Measurements from ENCODE around the gene UQCR11.

Gene UQCR11

DNA sequence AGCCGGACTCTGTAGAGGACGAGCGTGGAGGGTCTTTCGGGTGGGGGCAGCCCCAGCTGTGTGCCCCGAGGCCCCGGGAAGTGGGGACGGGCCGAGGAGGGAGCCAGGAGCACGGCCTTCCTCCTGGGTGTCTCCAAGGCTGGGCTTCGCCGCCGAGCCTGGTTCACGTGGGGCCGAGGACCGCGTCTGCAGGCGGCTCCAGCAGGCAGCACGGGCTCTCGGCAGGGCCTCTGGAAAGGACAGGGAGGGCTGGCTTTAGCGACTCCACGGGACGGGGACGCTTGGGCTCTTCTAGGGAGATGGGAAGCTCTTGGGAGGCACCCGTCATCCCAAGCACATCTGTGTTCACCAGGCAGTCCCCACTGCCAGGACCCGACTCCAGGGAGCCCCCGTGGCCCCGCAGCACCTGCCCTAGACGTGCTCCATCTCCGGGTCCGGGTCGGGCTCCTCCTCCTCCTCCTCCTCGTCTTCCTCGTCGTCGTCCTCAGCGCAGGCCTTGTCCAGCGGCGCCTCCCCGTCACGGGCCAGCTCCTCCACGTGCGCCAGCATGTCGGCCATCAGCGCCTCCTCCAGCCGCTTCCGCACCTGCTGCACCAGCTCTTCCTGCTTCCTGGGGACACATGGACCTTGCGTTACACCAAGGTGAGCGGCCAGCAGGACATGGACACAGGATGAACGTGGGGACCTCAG is 27.2 kb downstream of the UQCR11 start:
- TF ChIP-seq, protein P1, sequence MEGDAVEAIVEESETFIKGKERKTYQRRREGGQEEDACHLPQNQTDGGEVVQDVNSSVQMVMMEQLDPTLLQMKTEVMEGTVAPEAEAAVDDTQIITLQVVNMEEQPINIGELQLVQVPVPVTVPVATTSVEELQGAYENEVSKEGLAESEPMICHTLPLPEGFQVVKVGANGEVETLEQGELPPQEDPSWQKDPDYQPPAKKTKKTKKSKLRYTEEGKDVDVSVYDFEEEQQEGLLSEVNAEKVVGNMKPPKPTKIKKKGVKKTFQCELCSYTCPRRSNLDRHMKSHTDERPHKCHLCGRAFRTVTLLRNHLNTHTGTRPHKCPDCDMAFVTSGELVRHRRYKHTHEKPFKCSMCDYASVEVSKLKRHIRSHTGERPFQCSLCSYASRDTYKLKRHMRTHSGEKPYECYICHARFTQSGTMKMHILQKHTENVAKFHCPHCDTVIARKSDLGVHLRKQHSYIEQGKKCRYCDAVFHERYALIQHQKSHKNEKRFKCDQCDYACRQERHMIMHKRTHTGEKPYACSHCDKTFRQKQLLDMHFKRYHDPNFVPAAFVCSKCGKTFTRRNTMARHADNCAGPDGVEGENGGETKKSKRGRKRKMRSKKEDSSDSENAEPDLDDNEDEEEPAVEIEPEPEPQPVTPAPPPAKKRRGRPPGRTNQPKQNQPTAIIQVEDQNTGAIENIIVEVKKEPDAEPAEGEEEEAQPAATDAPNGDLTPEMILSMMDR (IDR thresholded peaks at IDR 0.05; ENCODE audit: unreplicated experiment in 3 of 3): no peak
- Mint-ChIP-seq H3K27ac (no peak overlapping the region), H3K4me3 (no peak overlapping the region), H3K4me1 (no peaks in the 10 kb centered on the region), H3K9me3 (no peaks in the 10 kb centered on the region), H3K36me3 (ENCODE audit: low read depth) (peaks cover 32% of the 10 kb centered on the region), H3K27me3 (ENCODE audit: low read depth) (no peaks in the 10 kb centered on the region)

DNA sequence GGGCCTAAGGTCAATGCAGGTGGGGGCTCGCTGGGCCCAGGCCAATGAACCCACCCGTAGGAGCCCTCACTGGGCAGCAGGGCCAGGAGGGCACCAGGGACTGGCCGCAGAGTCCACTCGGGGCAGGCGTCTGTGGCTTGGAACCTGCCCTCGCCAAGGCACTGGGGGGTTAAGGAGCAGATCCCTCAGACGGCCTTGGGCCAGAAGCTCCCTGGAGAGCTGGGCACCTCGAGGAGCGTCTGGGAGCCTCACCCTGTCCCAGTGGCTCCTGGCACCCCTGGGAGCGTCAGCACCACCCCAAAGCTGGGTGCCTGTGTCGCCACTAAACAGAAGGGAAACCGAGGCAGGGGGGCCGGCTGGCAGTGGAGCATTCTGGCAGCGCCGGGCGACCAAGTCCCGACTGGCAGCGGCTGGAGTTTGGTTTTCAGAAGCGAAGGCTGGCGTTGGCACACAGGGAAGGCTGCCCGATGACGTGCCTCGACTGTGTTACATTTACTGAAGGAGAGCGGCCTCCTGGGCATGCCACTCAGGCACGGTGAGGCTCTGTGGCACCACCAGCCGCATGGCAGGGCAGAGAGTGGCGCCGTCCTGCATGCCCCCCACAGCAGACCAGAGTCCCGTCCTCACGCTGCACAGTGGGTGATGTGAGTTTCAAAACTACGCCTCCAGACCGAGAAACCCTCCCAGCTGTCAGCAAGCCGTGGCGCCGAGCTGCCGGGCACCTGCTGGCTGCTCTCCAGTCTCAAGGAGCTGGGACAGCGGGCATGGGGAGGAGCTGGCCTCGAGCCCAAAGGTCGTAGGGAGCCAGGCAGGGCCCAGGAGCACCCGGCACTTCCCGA is 28.0 kb downstream of the UQCR11 start:
- Mint-ChIP-seq H3K9me3 (no peaks in the 10 kb centered on the region), H3K27ac (no peak overlapping the region), H3K4me1 (no peaks in the 10 kb centered on the region), H3K36me3 (ENCODE audit: low read depth) (peaks cover 30% of the 10 kb centered on the region), H3K27me3 (ENCODE audit: low read depth) (no peaks in the 10 kb centered on the region), H3K4me3 (no peak overlapping the region)
- TF ChIP-seq, protein P1 (IDR thresholded peaks at IDR 0.05; ENCODE audit: unreplicated experiment in 3 of 3): no peak

DNA sequence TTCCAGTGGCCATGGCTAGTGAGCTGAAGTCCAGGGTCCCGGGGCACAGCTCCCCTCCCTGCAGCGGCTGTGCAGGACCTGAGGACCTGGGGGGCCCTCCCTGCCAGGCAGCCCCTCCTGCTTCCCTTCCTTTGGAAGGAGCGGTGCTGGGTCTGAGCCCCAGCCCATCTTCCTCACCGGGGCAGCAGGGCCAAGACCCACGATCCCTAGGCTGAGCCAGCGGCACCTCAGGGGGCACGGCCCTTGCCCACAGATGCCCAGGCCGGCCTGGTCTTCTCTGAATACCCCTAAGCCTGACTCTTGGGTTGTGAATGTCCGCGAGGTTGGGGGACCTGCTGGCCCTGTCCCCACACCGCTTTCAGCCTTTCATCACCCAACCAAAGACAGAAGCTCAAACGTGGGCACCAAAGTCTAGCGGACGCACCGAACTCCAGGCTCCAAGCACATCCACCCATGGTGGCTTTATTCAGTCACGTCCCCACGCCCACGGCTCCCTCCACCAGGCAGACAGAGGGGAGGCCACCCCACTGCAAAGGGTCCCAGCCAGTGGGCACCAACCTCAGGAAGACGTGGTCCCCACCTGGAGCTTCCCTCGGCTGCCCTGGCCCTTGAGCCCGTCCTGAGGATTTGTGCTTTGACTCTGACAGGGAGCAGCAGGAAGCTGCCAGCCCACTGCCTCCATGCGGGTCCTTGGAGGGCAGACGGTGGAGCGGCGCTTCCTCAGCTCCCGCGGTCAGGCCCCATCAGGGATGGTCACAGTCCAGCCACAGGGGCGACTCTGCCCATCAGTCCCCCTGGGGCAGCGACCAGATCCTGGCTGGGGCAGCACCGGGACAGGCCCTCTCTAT is 28.8 kb downstream of the UQCR11 start:
- Mint-ChIP-seq H3K27me3 (ENCODE audit: low read depth) (no peaks in the 10 kb centered on the region), H3K4me3 (no peak overlapping the region), H3K36me3 (ENCODE audit: low read depth) (peaks cover 23% of the 10 kb centered on the region), H3K27ac (no peak overlapping the region), H3K9me3 (no peaks in the 10 kb centered on the region), H3K4me1 (no peaks in the 10 kb centered on the region)
- TF ChIP-seq, protein P1 (IDR thresholded peaks at IDR 0.05; ENCODE audit: unreplicated experiment in 3 of 3): no peak

DNA sequence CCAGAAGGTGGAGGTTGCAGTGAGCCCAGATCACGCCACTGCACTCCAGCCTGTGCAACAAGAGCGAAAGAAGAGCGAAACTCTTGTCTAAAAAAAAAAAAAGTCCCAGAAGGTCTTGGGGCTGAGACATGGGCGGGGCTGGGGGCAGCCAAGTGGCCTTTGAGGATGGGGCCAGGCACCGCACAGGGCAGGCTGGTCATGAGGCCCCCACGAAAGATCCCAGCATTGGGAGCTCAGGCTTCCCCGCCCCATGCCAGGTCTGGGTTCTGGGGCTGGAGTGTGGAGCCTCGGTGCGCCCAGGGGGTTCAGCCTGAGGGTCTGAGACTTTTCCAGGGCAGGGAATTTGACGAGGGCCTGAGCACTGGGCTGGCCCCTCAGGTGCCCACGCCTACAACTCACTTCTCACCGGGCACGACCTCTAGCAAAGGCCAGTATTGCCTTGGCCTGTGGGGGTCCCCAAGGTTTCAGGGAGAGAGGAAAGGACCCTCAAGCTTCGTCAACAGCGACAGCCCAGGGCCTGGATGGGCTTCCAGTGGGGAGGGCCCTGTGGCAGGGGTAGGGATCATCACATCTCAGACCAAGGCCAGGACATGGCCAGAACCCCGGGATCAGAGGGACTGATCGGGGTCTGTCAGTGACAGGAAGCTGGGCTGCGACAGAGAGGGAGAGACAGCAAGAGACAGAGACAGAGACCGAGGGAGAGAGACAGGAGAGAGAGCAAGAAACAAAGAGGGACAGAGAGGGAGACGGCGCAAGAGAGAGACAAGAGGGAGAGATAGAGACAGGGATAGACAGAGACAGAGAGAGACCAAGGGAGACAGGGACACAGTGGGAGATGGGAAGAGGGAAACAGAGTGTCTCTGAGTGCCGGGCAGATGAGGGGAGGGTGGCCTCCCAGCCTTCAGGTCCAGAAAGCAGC is 29.7 kb downstream of the UQCR11 start:
- no peak overlapping the region for H3K4me3 Mint-ChIP-seq
- no peaks in the 10 kb centered on the region for H3K27me3 Mint-ChIP-seq (ENCODE audit: low read depth)
- H3K4me1 Mint-ChIP-seq: no peaks in the 10 kb centered on the region
- peaks cover 16% of the 10 kb centered on the region for H3K36me3 Mint-ChIP-seq (ENCODE audit: low read depth)
- H3K27ac Mint-ChIP-seq: no peak overlapping the region
- no peaks in the 10 kb centered on the region for H3K9me3 Mint-ChIP-seq
- TF ChIP-seq, protein P1 (IDR thresholded peaks at IDR 0.05; ENCODE audit: unreplicated experiment in 3 of 3): no peak
